Activated CD4-positive, alpha-beta T cell treated with anti-CD3 and anti-CD28 coated beads, Interleukin-2, amount 50 U/mL, for 48 hours (primary cell): Measurements from ENCODE around the gene CALHM3.
"Not testable (repeated sequence)": the region's sequence is repeated elsewhere in the genome, so short reads cannot be mapped to it uniquely, and the experiment has no call there.

ENCODE experiments used
- DNase-seq, 2 experiments: peaks; one replicate each; pipeline ENCODE4 v3.0.0-alpha.2; 2020

The CALHM3 gene

DNA sequence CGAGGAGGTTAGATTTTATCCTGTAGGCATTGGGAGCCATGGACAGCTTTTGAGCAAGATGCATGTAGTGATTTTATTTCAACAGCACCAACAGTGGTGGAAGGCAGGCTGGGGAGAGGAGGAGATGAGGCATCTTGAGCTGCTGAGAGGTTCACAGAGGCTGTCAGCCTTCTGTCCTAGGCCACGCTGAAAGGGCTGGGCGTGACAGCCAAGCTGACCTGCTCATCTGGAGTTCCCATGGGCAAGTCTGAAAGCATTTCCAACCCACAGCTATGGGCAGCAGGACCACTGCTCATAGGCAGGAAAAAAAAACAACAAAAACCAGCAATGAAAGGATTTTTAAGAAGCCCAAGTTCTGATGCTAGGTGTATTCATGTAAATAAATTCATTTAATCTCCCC lies 22.1 kb upstream of the CALHM3 start:
- no peak for DNase-seq

DNA sequence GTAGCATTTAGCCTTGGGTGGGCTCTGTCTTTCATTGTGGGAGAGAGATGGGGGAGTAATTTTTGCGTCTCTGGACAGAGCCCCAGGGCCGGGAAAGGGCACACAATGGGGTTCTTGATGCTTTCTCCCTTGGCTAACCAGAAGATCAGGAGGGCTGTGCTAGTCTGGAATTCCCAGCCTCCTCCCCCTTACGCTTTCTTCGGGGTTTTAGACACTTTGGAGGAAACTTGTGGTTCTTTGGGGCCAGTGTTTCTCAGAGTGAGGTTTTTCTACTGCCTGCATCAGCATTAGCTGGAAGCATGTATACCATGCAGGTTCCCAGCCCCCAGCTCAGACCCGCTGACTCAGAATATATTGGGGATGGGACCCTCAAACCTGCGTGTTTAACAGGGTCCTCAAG lies 21.4 kb upstream of the CALHM3 start:
- DNase-seq, result no peak

DNA sequence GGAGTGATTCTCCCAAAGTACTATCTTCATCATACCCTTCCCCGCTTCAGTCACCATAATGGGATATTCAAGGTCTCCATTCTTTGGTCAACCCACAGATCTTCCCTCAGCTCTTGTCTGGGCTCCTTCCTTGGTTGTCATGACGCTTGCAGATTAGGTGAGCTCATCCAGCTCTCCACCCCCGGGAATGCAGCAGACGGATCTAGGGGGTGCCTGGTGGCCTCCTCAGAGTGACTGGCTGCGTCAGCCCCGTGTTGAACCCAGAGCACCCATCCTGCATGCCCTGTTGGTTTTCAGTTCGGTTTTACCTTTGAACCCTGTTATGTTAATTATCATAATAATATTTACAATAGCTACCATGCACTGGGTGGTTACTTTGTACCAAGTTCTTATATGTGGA lies 20.8 kb upstream of the CALHM3 start:
- no peak for DNase-seq

DNA sequence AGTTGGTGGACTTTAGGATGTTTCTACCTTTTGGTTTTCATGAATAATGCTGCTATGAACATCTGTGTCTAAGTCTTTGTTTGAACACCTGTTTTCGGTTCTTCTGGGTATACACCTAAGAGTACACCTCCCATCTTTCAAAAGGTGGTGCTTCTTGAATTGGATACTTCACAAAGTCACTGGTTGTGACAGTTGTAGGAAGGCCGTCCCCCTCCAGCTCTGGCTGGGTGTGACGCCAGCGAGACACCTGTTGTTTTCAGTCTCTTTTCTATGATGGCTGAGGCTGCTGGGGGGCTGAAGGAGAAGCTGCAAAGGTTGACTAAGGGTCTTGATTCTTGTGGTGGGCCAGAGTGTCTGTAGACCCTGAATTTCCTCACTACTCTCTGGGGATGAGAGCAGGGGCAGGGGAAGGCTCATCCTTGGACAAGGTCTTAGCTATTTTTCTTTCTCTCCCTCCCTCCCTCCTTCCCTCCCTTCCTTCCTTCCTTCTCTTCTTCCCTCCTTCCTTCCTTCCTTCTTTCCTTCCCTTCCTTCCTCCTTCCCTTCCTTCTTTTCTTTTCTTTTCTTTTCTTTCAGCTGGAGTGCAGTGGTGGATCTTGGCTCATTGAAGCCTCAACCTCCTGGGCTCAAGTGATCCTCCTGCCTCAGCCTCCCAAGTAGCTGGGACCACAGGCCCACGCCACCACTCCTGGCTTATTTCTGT lies 20.0 kb upstream of the CALHM3 start:
- DNase-seq, result no peak

DNA sequence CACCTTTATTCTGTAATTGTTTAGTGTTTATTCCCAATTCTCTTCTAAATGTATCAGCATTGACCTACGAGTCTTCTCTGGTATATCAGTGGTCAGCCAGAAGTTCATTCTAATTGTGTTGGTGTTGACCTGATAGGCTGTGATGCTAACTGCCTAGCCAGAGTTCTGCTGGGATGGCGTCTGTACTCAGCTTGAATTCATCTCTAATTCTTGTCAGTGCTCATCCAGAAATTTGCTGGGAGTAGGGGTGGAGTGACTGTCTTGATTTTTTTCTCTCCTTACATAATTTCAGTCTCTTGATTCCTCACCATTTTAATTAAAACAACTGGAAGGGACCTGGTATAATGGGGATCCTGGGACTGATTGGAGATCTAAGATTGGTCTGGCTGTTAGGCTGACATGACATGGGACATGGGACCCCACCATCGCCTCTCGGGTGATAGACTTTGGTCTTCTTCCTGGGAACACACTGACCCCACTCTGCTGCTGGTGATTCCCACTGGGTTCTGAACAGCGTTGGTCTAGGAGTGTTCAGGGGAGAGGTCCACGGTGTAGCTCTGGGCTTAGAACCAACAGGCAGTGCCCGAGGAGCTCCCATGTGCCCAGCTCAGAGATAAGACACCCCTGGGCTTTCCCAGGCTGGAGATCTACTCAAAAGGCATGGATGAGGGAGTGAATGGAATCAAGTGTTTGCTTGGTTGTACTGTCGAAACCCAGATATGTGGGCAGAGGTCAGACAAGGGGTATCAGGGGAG lies 18.3 kb upstream of the CALHM3 start:
- no peak for DNase-seq

DNA sequence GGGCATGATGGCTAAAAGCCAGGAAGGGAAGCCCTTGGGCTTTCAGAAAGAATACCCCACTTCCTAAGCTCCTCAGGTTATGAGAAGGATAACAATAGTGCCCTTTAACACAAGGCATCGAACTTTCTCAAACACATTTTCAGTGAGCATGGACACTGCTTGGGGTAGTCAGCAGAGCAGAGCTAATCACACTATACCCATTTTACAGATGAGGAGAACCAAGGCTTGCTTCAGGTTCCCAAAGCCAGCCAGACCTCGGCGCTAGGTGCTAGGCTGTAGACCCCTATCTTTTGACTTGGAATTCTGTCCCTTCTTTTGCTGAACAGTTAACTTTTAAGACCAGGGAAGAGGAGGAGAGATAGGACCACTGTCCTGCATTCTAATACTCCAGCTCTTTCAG lies 16.3 kb upstream of the CALHM3 start:
- no peak for DNase-seq

DNA sequence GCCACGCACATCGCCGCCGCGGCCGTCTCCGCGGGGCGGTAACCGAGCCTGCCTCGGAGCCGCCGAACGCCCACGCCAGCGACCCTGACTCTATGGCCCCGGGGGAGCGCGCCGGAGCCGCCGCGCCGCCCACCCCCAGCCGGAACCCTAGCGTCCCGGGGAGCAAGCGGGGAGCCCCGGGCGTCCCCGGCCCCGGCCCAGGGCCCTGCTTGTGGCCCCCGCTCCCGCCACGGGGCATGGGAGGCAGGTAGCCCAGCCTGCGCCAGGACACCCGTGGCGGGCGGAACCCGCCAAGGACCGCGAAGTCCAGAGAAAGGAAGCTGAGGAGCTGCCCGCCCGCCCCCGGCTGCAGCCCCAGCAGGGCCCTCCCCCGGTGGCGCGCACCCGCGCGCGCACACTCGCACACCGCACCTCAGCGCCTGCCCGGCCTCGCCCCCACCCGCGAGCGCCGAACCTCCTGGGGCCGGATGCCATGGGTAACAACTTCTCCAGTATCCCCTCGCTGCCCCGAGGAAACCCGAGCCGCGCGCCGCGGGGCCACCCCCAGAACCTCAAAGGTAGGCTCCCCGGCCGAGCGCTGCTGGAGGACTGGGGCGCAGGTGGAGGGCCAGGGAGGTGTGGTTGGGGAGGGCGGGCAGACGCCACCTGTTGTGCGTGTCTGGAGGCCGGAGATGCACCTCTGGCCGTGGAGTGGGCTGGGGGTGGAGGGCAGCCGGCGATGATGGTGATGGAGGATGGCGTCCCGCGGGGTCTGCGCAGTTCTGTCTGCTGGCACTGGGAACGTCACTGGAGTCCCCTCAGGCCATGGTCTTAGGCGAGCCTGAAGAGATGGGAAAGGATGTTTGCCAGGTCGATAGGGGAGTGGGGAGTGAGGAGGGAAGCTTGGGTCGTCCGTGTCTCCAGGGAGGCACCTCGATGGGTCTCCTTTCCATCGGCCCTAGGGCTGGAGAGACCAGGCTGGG lies 15.2 kb upstream of the CALHM3 start:
- peak in 1 of 2 experiments; percentile 40 for DNase-seq

DNA sequence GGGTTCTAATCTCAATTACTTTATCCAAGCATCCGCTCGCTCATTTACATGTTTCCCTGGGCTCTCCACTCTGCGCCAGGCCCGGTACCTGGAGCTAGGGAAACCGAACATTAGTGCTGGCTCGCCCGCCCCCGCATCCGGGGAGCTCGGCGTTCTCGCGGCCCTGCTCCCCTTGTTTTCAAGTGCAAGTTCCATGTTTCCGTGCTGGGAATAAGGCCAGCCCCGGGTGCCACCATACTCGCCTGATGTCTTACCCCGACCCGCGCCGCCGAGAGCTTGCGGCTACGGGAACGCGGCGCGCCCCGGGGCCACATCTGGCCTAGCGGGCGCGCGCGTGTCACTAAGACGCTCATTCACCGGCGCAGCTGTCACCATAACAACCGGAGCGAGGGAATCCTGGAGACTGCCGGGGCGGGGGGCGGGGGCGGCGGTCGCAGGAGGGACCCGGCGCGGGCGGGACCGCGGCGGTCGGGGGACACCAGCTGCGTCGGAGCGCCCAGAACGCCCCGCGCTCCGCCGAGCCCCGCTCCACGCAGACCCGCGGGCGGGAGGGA lies 14.4 kb upstream of the CALHM3 start, which contains the start of gene NEURL1:
Gene NEURL1, plus strand, starts transcription at position 344 of the 554 bp plus-strand sequence. CDS start 683 bp downstream, outside the sequence.
- DNase-seq, result peak; percentile 29 to 41

DNA sequence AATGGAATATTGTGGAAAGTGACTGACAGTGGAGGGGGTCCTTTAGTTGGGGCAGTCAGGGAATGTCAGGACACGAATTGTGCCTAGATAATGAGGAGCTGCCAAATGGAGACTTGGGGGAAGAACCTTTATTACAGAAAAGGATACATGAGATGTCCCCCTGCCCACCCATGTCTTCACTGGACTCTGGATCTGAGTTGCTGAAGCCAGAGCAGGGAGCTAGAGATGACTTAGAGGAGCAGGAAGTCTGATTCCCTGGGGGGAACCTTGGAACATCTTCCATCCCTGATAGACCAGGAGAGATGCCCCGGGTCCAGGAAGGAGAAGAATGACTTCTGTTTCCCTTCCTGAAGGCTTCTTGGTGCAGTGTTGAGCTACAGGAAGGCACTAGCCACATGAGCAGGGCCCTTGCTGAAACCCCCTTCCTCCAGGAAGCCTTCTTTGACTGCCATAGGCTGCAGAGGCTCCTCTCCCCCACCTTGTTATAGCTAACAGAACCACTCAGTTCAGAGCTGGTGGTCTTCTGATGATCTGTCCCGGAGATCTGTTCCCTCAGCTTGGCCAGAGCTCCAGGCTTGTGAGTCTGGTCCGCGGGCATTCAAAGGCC lies 13.7 kb upstream of the CALHM3 start:
- DNase-seq, result no peak

DNA sequence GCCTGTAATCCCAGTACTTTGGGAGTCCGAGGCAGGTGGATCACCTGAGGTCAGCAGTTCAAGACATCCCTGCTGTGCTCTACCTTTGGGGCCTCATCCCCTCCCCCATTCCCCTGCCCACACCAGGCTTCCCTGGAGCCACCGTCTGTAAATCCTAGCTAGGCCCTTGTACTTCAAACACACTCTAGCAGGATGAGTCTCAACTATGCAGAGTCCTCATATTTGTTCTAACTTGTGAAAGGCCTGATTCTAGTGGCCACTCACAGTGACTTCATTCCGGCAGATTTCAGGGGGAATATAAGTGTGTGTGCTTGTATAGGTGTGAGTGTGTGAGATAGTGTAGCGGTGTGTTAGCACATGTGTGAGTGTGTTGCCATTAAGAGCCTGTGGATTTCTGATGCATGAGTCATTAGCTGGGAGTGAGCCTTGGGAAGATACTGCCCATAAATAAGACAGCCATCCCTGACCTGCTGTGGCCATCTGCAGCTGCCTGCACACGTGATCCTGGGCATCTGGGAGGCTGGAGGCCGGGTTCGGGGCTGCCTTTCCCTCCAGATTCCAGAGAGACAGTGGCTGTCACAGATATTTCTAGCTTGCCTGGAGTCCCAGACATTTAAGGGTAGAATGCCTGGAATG lies 12.8 kb upstream of the CALHM3 start:
- no peak for DNase-seq

DNA sequence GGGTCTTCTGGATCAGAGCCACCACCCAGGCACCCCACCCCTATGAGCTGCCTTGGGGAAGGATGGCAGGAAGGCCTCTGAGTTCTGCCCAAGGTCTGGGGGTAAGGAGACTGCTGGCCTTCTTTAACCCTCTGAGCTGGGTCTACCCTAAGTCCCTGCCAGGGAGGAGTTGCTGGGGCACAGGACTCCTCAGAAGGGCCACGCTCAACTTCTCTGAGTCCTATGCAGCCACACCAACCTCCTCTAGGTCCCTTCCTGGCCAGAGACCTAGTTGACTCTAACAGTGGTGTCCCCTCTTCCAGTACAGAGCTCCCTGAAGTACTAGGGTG lies 11.9 kb upstream of the CALHM3 start:
- DNase-seq, result no peak

DNA sequence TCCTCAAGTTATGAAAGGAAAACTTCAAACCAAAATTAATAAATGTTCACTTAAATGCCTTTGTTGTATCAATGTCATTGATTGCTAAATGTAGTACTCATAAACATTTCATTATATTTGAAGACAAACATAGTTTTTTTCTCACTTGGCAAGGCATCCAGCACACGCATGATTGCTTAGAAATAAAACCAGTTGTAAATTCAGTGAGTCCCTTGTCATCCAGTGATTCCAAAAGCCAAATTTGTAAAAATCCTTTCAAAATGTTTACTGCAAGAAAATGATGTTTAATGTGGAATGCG lies 8.3 kb upstream of the CALHM3 start:
- no peak for DNase-seq

DNA sequence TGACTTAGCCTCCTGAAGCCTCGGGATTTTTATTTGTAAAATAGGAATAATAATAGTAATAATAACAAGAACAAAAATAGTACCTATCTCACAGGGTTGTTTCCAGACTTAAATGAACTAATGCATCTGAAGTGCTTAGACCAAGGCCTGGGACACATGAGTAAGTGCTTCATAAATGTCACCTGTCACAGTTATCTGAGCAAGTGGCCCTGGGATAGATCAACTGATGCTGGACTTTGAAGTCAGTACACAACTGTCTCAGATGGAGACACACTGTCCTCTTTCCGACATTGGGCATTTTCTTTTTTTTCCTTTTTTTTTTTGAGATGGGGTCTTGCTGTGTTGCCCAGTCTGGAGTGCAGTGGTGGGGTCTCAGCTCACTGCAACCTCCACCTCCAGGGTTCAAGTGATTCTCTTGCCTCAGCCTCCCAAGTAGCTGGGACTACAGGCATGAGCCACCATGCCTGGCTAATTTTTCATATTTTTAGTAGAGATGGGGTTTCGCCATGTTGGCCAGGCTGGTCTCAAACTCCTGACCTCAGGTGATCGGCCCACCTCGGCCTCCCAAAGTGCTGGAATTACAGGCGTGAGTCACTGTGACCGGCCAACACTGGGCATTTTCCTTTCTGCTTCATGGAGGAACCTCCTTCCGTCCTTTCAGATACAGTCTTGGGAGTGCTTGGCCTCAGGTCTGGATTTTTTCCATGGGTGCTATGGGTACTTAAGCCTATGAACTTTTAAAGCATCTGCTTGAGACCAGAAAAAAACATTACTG lies 7.8 kb upstream of the CALHM3 start:
- not testable (repeated sequence) for DNase-seq

DNA sequence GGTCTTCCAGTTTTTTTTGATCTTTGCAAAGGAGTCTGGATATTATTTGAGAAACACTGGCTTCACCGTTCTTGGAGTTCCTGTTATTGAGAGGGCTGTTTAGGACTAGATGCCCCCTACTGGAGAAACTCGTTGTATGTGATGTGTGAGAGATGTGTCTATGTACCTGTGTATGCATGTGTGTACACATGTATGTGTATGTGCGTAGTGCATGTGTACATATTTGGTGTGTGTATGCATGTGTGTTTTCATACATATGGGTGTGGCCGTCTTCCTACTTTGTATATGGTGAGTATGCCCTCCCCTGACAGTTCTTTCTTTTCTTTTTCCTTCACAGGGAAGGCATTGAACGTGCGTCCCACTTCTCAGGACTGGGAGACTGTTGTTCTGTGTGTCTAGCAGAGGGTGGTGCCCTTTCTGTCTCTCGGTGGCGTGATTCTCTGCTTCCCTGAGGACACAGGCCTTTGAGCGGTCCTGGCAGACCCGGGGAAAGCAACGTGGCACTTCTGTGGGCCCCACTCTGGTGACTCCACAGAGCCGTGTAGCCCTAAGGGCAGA lies 3.0 kb upstream of the CALHM3 start:
- no peak for DNase-seq

DNA sequence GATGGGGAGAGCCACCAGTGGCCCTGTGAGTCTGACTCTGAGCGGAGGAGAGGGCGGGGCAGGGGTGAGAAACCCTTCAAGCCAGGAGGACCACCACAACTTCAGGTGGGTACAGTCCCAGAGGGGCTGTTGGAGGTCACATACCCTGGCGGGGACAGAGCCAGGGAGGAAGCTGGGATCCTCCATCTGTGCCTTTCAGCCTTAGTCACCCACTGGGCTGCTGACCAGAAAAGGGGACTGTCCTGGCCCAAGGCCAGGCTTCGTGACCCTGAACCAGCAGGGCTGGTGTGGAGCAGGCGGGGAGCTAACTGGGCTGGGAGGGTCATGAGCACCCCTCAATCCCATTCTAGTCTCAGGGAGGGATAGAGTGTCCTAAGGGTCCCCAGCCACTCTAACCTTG lies 1.5 kb upstream of the CALHM3 start:
- DNase-seq, result no peak

DNA sequence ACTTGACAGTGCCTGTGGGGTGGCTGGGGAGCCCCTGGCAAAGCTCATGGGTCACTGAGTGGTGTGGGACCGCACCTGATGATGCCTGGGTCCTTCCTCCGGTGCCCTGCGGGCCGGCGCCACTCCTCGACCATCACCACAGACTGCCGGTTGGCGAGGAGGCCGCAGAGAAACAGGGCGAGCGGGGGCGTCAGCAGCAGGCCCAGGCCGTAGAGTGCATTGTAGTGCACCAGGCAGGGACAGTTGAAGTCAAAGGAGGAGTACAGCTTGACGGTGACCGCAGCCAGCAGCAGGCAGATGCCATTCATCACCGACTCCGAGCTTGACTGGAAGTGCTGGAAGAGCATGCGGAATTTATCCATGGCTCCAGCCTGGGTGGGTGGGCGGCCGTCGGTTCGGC lies 369 bp downstream of the CALHM3 start:
- DNase-seq, result no peak

DNA sequence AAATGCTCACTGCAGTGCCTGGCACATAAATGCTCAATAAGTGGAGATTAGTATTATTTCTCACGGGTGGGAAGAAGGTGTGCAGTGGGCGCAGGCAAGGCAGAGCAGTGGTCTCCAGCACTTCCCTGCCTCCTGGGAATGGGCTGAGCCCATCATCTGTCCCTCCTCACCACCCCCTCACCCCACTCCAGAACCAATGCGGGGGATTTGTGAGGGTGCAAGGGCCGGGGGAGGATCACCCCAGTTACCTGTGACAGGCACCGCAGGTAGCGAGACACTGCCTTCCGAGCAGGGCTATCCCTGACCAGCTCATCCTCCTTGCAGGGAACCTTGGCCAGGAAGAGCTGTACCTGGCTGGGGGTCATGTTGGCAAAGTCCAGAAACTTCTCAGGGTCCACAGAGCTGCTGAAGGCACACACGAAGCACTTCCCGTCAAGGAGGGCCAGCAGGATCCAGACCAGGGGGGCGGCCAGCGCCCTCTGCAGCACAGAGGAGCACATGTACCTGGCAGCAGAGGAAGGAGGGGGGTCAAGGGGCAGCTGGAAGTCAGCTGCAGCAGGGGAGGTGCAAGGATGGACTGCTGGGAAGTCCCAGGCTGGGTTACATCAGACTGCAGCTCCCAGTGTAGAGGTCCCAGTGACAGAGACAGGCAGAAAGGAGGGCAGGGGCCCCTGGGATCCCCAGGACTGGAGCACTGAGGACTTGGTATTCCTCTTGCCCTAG lies 2.8 kb downstream of the CALHM3 start:
- no peak for DNase-seq

DNA sequence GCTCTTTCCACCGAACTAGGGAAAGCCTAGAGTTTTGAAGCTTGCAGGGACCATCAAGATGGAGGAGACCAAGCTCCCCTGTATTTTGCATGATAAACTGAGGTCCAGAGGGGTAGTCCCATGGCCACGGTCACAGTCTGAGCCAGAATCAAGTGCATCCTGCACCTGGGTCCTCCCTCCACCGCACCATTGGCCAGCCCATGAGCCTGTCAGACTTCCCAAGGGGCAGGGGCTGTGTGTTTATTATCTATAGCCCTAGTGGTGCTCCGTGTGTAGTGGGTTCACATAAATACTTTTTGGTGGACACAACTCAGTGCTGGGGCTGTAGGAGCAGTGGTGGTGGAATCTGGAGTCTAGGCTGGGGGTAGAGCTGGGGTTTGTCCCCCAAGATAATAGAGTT lies 3.6 kb downstream of the CALHM3 start:
- DNase-seq, result no peak

DNA sequence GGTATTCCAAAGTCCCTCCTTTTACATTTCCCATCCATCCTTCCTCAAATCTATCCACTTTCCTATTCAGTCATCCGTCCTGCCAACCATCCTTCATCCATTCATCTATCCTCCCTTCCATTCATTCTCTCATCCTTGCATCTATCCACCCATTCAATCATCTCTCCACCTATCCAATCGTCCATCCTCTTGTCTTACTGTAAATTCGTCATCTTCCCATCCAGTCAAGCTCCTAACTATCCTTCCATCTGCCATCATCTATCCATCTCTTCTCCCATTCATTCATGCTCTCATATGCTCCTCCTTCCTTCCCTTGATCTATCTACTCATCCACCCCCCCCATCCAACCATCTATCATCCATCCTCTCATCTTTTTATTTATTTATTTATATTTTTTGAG lies 5.0 kb downstream of the CALHM3 start:
- no peak for DNase-seq

DNA sequence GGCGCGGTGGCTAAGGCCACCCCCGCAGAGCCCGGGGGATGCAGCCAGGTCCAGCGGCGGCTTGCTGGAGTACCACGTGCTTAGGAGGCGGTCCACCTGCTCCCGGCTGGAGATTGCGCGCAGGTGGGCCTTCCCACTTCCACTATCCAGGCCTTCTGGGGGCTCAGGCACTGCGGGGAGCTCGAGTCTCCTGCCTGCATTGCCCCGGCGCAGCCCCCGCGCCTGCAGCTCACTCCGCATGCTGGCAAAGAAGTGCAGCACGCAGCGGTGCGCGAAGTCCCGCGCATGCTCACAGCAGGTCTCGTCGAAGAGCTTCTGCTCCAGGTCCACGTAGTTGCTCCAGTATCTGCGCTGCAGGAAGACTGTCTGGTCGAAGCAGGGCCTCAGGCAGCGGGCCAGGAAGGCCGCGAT lies 5.8 kb downstream of the CALHM3 start:
- no peak for DNase-seq

DNA sequence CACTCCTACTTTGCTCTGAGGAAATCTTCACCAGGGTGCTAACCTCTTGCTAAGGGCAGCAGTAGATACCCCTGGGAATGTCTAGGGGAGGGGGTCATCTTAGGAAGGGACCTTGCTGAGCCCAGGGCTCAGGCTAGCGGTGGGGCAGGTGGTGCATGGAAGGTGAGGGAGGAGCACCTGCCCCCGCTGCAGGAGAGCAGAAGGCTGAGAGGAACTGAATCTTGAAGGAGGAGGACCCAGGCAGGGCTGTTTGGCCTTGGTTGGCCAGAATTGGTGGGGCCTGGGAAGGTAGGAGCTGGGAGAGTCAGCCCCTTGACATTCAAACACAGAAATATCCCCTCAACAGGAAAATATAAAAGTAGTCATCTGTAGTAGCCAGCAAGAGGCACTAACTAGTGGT lies 7.0 kb downstream of the CALHM3 start:
- DNase-seq, result no peak
